GM23338 (cell line): Measurements from ENCODE around the gene PSMD8. TPM values are rescaled to one million over a fixed set of nuclear protein-coding genes. Genes with fewer than 3 reads are reported as not detected.

ENCODE experiments used
- ATAC-seq: fragments of 200-7000 bp; cut with Tn5 transposase; 3 replicates; pipeline ENCODE4 v1.9.1; 2020
- DNase-seq: peaks from one replicate; pipeline ENCODE4 v3.0.0-alpha.2; 2015; ENCODE audit warnings: low spot score
- H2AFZ ChIP-seq: fragments of 200-600 bp; sonication (generic); 2 replicates; pipeline ENCODE4 v1.8.0; 2016; ENCODE audit warnings: antibody characterized with exemption, mild to moderate bottlenecking, moderate library complexity
- H3F3A ChIP-seq: fragments of 200-600 bp; sonication (generic); replicated peaks from 2 replicates; pipeline ENCODE4 v1.8.0; 2017; ENCODE audit warnings: antibody characterized with exemption, mixed run types, low read depth
- H3K27ac ChIP-seq: fragments of 200-600 bp; sonication (generic); 2 replicates; pipeline ENCODE4 v1.6.1; 2016; ENCODE audit warnings: low read depth
- H3K27me3 ChIP-seq: fragments of 200-600 bp; sonication (generic); 2 replicates; pipeline ENCODE4 v1.8.0; 2016; ENCODE audit warnings: mild to moderate bottlenecking, mixed run types, moderate library complexity; ENCODE audit not compliant: insufficient read depth
- H3K36me3 ChIP-seq: fragments of 200-600 bp; sonication (generic); 2 replicates; pipeline ENCODE4 v1.8.0; 2016; ENCODE audit warnings: mild to moderate bottlenecking; ENCODE audit not compliant: insufficient read depth
- H3K4me1 ChIP-seq: fragments of 200-600 bp; sonication (generic); 2 replicates; pipeline ENCODE4 v1.8.0; 2016; ENCODE audit warnings: mild to moderate bottlenecking, moderate library complexity; ENCODE audit not compliant: insufficient read depth
- H3K4me2 ChIP-seq: fragments of 200-600 bp; sonication (generic); 2 replicates; pipeline ENCODE4 v1.7.1; 2017; ENCODE audit warnings: mixed run types
- H3K4me3 ChIP-seq: fragments of 200-600 bp; sonication (generic); 2 replicates; pipeline ENCODE4 v1.6.1; 2016; ENCODE audit warnings: mixed run types
- H3K79me2 ChIP-seq: fragments of 200-600 bp; sonication (generic); replicated peaks from 2 replicates; pipeline ENCODE4 v1.8.0; 2017; ENCODE audit warnings: mild to moderate bottlenecking; ENCODE audit not compliant: insufficient read depth
- H3K9me2 ChIP-seq: fragments of 200-600 bp; sonication (generic); 2 replicates; pipeline ENCODE4 v1.8.0; 2017; ENCODE audit not compliant: insufficient read depth
- H4K20me1 ChIP-seq: fragments of 200-600 bp; sonication (generic); replicated peaks from 2 replicates; pipeline ENCODE4 v1.8.0; 2017; ENCODE audit warnings: mild to moderate bottlenecking; ENCODE audit not compliant: insufficient read depth
- H3K27ac Mint-ChIP-seq: 2 replicates; pipeline ENCODE4 v1.8.0; 2020; ENCODE audit warnings: inconsistent platforms, mild to moderate bottlenecking, moderate library complexity, mixed read lengths
- H3K27me3 Mint-ChIP-seq: 3 replicates; pipeline ENCODE4 v1.8.0; 2022; ENCODE audit warnings: low read depth, mild to moderate bottlenecking, moderate library complexity, mixed read lengths, inconsistent platforms; ENCODE audit not compliant: insufficient read depth, poor library complexity
- H3K36me3 Mint-ChIP-seq: 3 replicates; pipeline ENCODE4 v1.8.0; 2021; ENCODE audit warnings: low read depth, mild to moderate bottlenecking, inconsistent platforms, moderate library complexity, mixed read lengths
- H3K4me1 Mint-ChIP-seq: 3 replicates; pipeline ENCODE4 v1.8.0; 2020; ENCODE audit warnings: mild to moderate bottlenecking, inconsistent platforms, mixed read lengths
- H3K4me3 Mint-ChIP-seq: 3 replicates; pipeline ENCODE4 v1.8.0; 2021; ENCODE audit warnings: moderate library complexity, mild to moderate bottlenecking, inconsistent platforms, mixed read lengths
- H3K9me3 Mint-ChIP-seq: 3 replicates; pipeline ENCODE4 v1.8.0; 2020; ENCODE audit warnings: moderate library complexity, mild to moderate bottlenecking, inconsistent platforms, mixed read lengths
- CREB1 ChIP-seq: fragments of 250-450 bp; sonication (Bioruptor Pico); IDR thresholded peaks from 2 replicates; pipeline ENCODE4 v1.5.0; 2020; ENCODE audit warnings: low read depth, mild to moderate bottlenecking, moderate library complexity
- EZH2 ChIP-seq: fragments of 200-600 bp; sonication (generic); IDR thresholded peaks from one replicate; pipeline ENCODE4 v1.8.0; 2017; ENCODE audit warnings: antibody characterized with exemption, mild to moderate bottlenecking, low read depth; ENCODE audit not compliant: unreplicated experiment
- EZH2phosphoT487 ChIP-seq: fragments of 200-600 bp; sonication (generic); IDR thresholded peaks from one replicate; pipeline ENCODE4 v1.8.1; 2018; ENCODE audit warnings: antibody characterized with exemption; ENCODE audit not compliant: unreplicated experiment
- JUNB ChIP-seq: IDR thresholded peaks from one replicate; pipeline ENCODE4 v1.6.1; 2016; ENCODE audit warnings: antibody characterized with exemption; ENCODE audit not compliant: unreplicated experiment
- NANOG ChIP-seq: IDR thresholded peaks from 2 replicates; pipeline ENCODE4 v1.6.1; 2016; ENCODE audit warnings: antibody characterized with exemption, borderline replicate concordance
- POLR2AphosphoS5 ChIP-seq: IDR thresholded peaks from 2 replicates; pipeline ENCODE4 v1.6.1; 2016; ENCODE audit warnings: antibody characterized with exemption, low read depth
- REST ChIP-seq: IDR thresholded peaks from one replicate; pipeline ENCODE4 v1.6.1; 2018; ENCODE audit warnings: antibody characterized with exemption; ENCODE audit not compliant: unreplicated experiment
- STAT1 ChIP-seq: IDR thresholded peaks from one replicate; pipeline ENCODE4 v1.6.1; 2016; ENCODE audit warnings: antibody characterized with exemption; ENCODE audit not compliant: unreplicated experiment
- ZNF114 ChIP-seq: fragments of 250-450 bp; sonication (Bioruptor Pico); IDR thresholded peaks from 2 replicates; pipeline ENCODE4 v1.5.0; 2020; ENCODE audit warnings: mild to moderate bottlenecking, moderate library complexity
- ZNF331 ChIP-seq: fragments of 250-450 bp; sonication (Bioruptor Pico); IDR thresholded peaks from 2 replicates; pipeline ENCODE4 v1.5.0; 2020; ENCODE audit warnings: low read depth, mild to moderate bottlenecking, moderate library complexity
- polyA plus RNA-seq: library from polyadenylated mRNA; unstranded; fragments of >200 nt; fragmentation: Nextera tagmentation; extraction: Ambion mirVana; gene quantifications from 2 replicates; pipeline ENCODE4 v1.2.1, GENCODE V29; 2016
- total RNA-seq: library from RNA; depleted of rRNA; stranded (reverse); fragments of >200 nt; shearing (Covaris generic); gene quantifications from 2 replicates; pipeline ENCODE4 v1.2.3, GENCODE V29; 2014
- TF ChIP-seq, protein P1 (sequence below): IDR thresholded peaks from 2 replicates; pipeline ENCODE4 v1.6.1; 2016; ENCODE audit warnings: antibody characterized with exemption
- TF ChIP-seq, protein P2 (sequence below), 2 experiments: fragments of 200-600 bp in 1 of 2; sonication (generic) in 1 of 2; conservative IDR thresholded peaks; 2 replicates each; pipeline versions ENCODE4 v1.5.1 to v1.6.1; 2016 to 2017; ENCODE audit warnings: antibody characterized with exemption in 2 of 2, low read depth in 2 of 2, mild to moderate bottlenecking in 2 of 2, moderate library complexity in 1 of 2

Gene PSMD8
- total and polyA plus RNA-seq, 2 experiments from 2014 or later = 129 to 241 TPM

- TF ChIP-seq CREB1 (CRISPR knock-in tag) = no peak
- no peak for TF ChIP-seq EZH2phosphoT487
- TF ChIP-seq EZH2 = no peak
- no peak for TF ChIP-seq STAT1
- no peak for TF ChIP-seq JUNB
- no peak for TF ChIP-seq POLR2AphosphoS5
- no peak for TF ChIP-seq ZNF331 (CRISPR knock-in tag)
- TF ChIP-seq, protein P1, sequence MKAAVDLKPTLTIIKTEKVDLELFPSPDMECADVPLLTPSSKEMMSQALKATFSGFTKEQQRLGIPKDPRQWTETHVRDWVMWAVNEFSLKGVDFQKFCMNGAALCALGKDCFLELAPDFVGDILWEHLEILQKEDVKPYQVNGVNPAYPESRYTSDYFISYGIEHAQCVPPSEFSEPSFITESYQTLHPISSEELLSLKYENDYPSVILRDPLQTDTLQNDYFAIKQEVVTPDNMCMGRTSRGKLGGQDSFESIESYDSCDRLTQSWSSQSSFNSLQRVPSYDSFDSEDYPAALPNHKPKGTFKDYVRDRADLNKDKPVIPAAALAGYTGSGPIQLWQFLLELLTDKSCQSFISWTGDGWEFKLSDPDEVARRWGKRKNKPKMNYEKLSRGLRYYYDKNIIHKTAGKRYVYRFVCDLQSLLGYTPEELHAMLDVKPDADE = no peak
- no peak for TF ChIP-seq ZNF114
These were observed 2.2 kb downstream of the PSMD8 start (continued) for GRCh38 chr19:38376576-38376975.

GRCh38 chr19:38377052-38377451 lies 2.7 kb downstream of the PSMD8 start:
- Mint-ChIP-seq H3K27ac (no peak overlapping the region), H3K36me3 (peaks cover 36% of the 10 kb centered on the region), H3K9me3 (no peaks in the 10 kb centered on the region; the same call in 2 of the 3 replicates), H3K27me3 (peaks cover 15% of the 10 kb centered on the region), H3K4me1 (peaks cover 14% of the 10 kb centered on the region), H3K4me3 (peak overlapping the region; percentile 98; the same call in 2 of the 3 replicates)
- Histone ChIP-seq H3K4me3 (no peak overlapping the region), H3K27me3 (no peaks in the 10 kb centered on the region), H3K36me3 (peaks cover 19% of the 10 kb centered on the region), H3K4me2 (no peak overlapping the region), H3K79me2 (peaks cover 29% of the 10 kb centered on the region), H3F3A (no peaks in the 10 kb centered on the region), H3K27ac (no peak overlapping the region), H4K20me1 (peaks cover 17% of the 10 kb centered on the region), H3K9me2 (no peaks in the 10 kb centered on the region), H3K4me1 (peaks cover 10% of the 10 kb centered on the region; the same call in 1 of the 2 replicates), H2AFZ (no peak overlapping the region)
- no peak for ATAC-seq
- no peak for DNase-seq
- TF ChIP-seq, protein P1 = no peak
- TF ChIP-seq JUNB = no peak
- TF ChIP-seq POLR2AphosphoS5 = no peak
- TF ChIP-seq CREB1 (CRISPR knock-in tag) = no peak
- no peak for TF ChIP-seq REST
- TF ChIP-seq ZNF331 (CRISPR knock-in tag) = no peak
- no peak for TF ChIP-seq NANOG
- no peak for TF ChIP-seq EZH2phosphoT487
- TF ChIP-seq, protein P2, sequence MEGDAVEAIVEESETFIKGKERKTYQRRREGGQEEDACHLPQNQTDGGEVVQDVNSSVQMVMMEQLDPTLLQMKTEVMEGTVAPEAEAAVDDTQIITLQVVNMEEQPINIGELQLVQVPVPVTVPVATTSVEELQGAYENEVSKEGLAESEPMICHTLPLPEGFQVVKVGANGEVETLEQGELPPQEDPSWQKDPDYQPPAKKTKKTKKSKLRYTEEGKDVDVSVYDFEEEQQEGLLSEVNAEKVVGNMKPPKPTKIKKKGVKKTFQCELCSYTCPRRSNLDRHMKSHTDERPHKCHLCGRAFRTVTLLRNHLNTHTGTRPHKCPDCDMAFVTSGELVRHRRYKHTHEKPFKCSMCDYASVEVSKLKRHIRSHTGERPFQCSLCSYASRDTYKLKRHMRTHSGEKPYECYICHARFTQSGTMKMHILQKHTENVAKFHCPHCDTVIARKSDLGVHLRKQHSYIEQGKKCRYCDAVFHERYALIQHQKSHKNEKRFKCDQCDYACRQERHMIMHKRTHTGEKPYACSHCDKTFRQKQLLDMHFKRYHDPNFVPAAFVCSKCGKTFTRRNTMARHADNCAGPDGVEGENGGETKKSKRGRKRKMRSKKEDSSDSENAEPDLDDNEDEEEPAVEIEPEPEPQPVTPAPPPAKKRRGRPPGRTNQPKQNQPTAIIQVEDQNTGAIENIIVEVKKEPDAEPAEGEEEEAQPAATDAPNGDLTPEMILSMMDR (conservative IDR thresholded peaks at IDR 0.05; ENCODE audit: low read depth in 2 of 2) = no peak
- TF ChIP-seq STAT1 = no peak
- TF ChIP-seq ZNF114 = no peak
- no peak for TF ChIP-seq EZH2
